ENCODE measurements around the gene FGF11.
A peak's percentile ranks its signal among the peaks of the same experiment; 100 is the strongest.
"Not testable (repeated sequence)": the region's sequence is repeated elsewhere in the genome, so short reads cannot be mapped to it uniquely, and the experiment has no call there.

FGF11 gene

GRCh38 chr17:7462474-7463371 lies 23.4 kb downstream of the FGF11 start:
- no peak for DNase-seq (ENCODE audit: low spot score)

- no peak for DNase-seq (ENCODE audit: low spot score)
Observed at GRCh38 chr17:7463372-7463846, 24.1 kb downstream of the FGF11 start.

GRCh38 chr17:7464081-7464480 lies 24.8 kb downstream of the FGF11 start:
- DNase-seq (ENCODE audit: low spot score), result no peak

- DNase-seq (ENCODE audit: low spot score), result no peak
Observed at GRCh38 chr17:7465597-7466275, 26.4 kb downstream of the FGF11 start.

GRCh38 chr17:7466318-7466638 lies 27.0 kb downstream of the FGF11 start:
- no peak for DNase-seq (ENCODE audit: low spot score)

GRCh38 chr17:7466639-7467341 lies 27.5 kb downstream of the FGF11 start:
- DNase-seq (ENCODE audit: low spot score), result no peak

- DNase-seq (ENCODE audit: low spot score), result no peak
Observed at GRCh38 chr17:7467498-7467897, 28.2 kb downstream of the FGF11 start.

- no peak for DNase-seq (ENCODE audit: low spot score)
Observed at GRCh38 chr17:7468290-7468689, 29.0 kb downstream of the FGF11 start.

- no peak for DNase-seq (ENCODE audit: low spot score)
Observed at GRCh38 chr17:7468804-7469389, 29.6 kb downstream of the FGF11 start.

GRCh38 chr17:7469843-7470242 lies 30.5 kb downstream of the FGF11 start:
- not testable (repeated sequence) for DNase-seq (ENCODE audit: low spot score)

- not testable (repeated sequence) for DNase-seq (ENCODE audit: low spot score)
Observed at GRCh38 chr17:7470457-7470973, 31.2 kb downstream of the FGF11 start.

GRCh38 chr17:7471729-7472128 lies 32.4 kb downstream of the FGF11 start:
- no peak for DNase-seq (ENCODE audit: low spot score)

GRCh38 chr17:7474767-7475166 lies 35.5 kb downstream of the FGF11 start:
- not testable (repeated sequence) for DNase-seq (ENCODE audit: low spot score)

- DNase-seq (ENCODE audit: low spot score), result no peak
Observed at GRCh38 chr17:7475764-7476422, 36.6 kb downstream of the FGF11 start.

- no peak for DNase-seq (ENCODE audit: low spot score)
Observed at GRCh38 chr17:7476494-7476893, 37.2 kb downstream of the FGF11 start.

GRCh38 chr17:7476951-7477350 lies 37.6 kb downstream of the FGF11 start:
- no peak for DNase-seq (ENCODE audit: low spot score)

GRCh38 chr17:7477392-7478275 lies 38.3 kb downstream of the FGF11 start:
- no peak for DNase-seq (ENCODE audit: low spot score)

- peak; percentile 24 for DNase-seq (ENCODE audit: low spot score)
Observed at GRCh38 chr17:7478276-7479212, 39.2 kb downstream of the FGF11 start.

Measured in NAMALWA (cell line).